A549 (cell line): ENCODE data around the gene SRRD. TPM values are rescaled to one million over a fixed set of nuclear protein-coding genes. Genes with fewer than 3 reads are reported as not detected.
"Not testable (repeated sequence)": the region's sequence is repeated elsewhere in the genome, so short reads cannot be mapped to it uniquely, and the experiment has no call there.

Experiments used
- ATAC-seq, 2 experiments: fragments of 200-7000 bp in 1 of 2; fragments of >200 bp in 1 of 2; cut with Nextera tagmentation in 1 of 2; cut with Tn5 transposase in 1 of 2; 3 replicates each; pipeline versions ENCODE4 v1.8.0 to v1.9.1; 2018 to 2020; ENCODE audit warnings: mild to moderate bottlenecking in 1 of 2, moderate library complexity in 1 of 2
- CTCF ChIA-PET: fragments of 300-600 bp; sonication (Branson Sonifier 250); formaldehyde crosslinking; extraction: SDS; loops from one replicate; lab custom pipeline; 2021; ENCODE audit warnings: antibody characterized with exemption, inconsistent platforms; lab: Yijun Ruan, JAX
- POLR2A ChIA-PET: fragments of 350-600 bp; formaldehyde crosslinking; extraction: SDS; loops from one replicate; lab custom pipeline; 2021; ENCODE audit warnings: antibody characterized with exemption, inconsistent platforms; lab: Yijun Ruan, JAX
- DNase-seq, 2 experiments: peaks; one replicate each; pipeline versions ENCODE4 v3.0.0 to v3.0.0-alpha.2; 2011 to 2016; ENCODE audit warnings: low read depth in 1 of 2, low spot score in 1 of 2
- FAIRE-seq: peaks from 2 replicates; lab custom pipeline; 2011; peaks lifted over from hg19 to GRCh38; lab: Jason Lieb, UNC
- H3K27ac ChIP-seq, 2 experiments: fragments of >200 bp; sonication (Bioruptor Twin); formaldehyde crosslinking; 3 replicates each; pipeline ENCODE4 v1.5.1; 2016 to 2017
- H3K4me1 ChIP-seq: fragments of >200 bp; sonication (Bioruptor Twin); formaldehyde crosslinking; 3 replicates; pipeline ENCODE4 v1.6.1; 2016
- H3K4me2 ChIP-seq: fragments of >200 bp; sonication (Bioruptor Twin); formaldehyde crosslinking; 3 replicates; pipeline ENCODE4 v1.6.1; 2016
- H3K4me3 ChIP-seq: fragments of >200 bp; sonication (Bioruptor Twin); formaldehyde crosslinking; 3 replicates; pipeline ENCODE4 v1.5.1; 2016
- H3K9me3 ChIP-seq: fragments of >200 bp; sonication (Bioruptor Twin); formaldehyde crosslinking; 3 replicates; pipeline ENCODE4 v1.6.1; 2016
- CBX2 ChIP-seq: fragments of 200-600 bp; sonication (generic); IDR thresholded peaks from 2 replicates; pipeline ENCODE4 v1.6.1; 2016; ENCODE audit warnings: low read depth, mild to moderate bottlenecking, borderline replicate concordance
- CEBPB ChIP-seq, 2 experiments: fragments of >200 bp in 1 of 2; sonication (Bioruptor Twin) in 1 of 2; formaldehyde crosslinking in 1 of 2; IDR thresholded peaks; 2 replicates each; pipeline ENCODE4 v1.6.1; 2012 to 2016
- CHD2 ChIP-seq: fragments of 150-350 bp; IDR thresholded peaks from 2 replicates; pipeline ENCODE4 v1.6.1; 2014; ENCODE audit warnings: low read length; ENCODE audit not compliant: partially characterized antibody
- EHMT2 ChIP-seq: fragments of 200-600 bp; sonication (generic); IDR thresholded peaks from 2 replicates; pipeline ENCODE4 v1.6.1; 2016; ENCODE audit warnings: antibody characterized with exemption, low read depth, mild to moderate bottlenecking, moderate library complexity
- KDM1A ChIP-seq: fragments of 200-600 bp; sonication (generic); IDR thresholded peaks from 2 replicates; pipeline ENCODE4 v1.6.1; 2016; ENCODE audit warnings: low read depth, mild to moderate bottlenecking
- MAZ ChIP-seq: fragments of 150-350 bp; IDR thresholded peaks from 2 replicates; pipeline ENCODE4 v1.6.1; 2014; ENCODE audit warnings: antibody characterized with exemption, low read depth, low read length, borderline replicate concordance
- MYC ChIP-seq: IDR thresholded peaks from 2 replicates; pipeline ENCODE4 v1.6.1; 2012; ENCODE audit warnings: mild to moderate bottlenecking, inconsistent platforms, low read length, improper control_type of control experiment, borderline replicate concordance
- NFE2L2 ChIP-seq: fragments of 150-350 bp; conservative IDR thresholded peaks from 2 replicates; pipeline ENCODE4 v1.6.1; 2014; ENCODE audit warnings: low read length
- POLR2A ChIP-seq: IDR thresholded peaks from 2 replicates; pipeline ENCODE4 v1.6.1; 2012; ENCODE audit warnings: mild to moderate bottlenecking, low read length
- REST ChIP-seq: fragments of 200-600 bp; sonication (generic); IDR thresholded peaks from 2 replicates; pipeline ENCODE4 v1.6.1; 2016; ENCODE audit warnings: antibody characterized with exemption, mild to moderate bottlenecking, moderate library complexity
- USF2 ChIP-seq: fragments of 450-650 bp; IDR thresholded peaks from 2 replicates; pipeline ENCODE4 v1.6.1; 2014; ENCODE audit warnings: antibody characterized with exemption
- ZFP36 ChIP-seq: fragments of 450-650 bp; IDR thresholded peaks from 2 replicates; pipeline ENCODE4 v1.6.1; 2014; ENCODE audit warnings: borderline replicate concordance; ENCODE audit not compliant: partially characterized antibody
- WGBS: methylation state at CpG from one replicate; pipeline ENCODE4 v1.1.6; 2017; ENCODE audit errors: missing lambda C conversion rate; 5-methylcytosine and 5-hydroxymethylcytosine counted together
- polyA plus RNA-seq, 4 experiments: library from polyadenylated mRNA; depleted of rRNA in 3 of 4; stranded (reverse); fragments of >200 nt; fragmentation: RNase III in 1 of 4; extraction: RNeasy Plus Mini Kit Qiagen cat#74134 plus additional on column Dnase treatment in 1 of 4; gene quantifications; 2 replicates in 3 of 4; 3 replicates in 1 of 4; pipeline ENCODE4 v1.2.3, GENCODE V29; 2011 to 2017
- TF ChIP-seq, protein P1 (sequence below): IDR thresholded peaks from 2 replicates; pipeline ENCODE4 v1.6.1; 2012; ENCODE audit warnings: low read depth, borderline replicate concordance

SRRD gene
- polyA plus RNA-seq, 2 of the 4 experiments (the other 2 are of a cell fraction), result 14.1 to 36.4 TPM

- H3K4me2 ChIP-seq, result no peak overlapping the region
- 82% methylated on average over 10 of the region's 11 CpGs for WGBS
- no peak overlapping the region for H3K4me3 ChIP-seq
- ChIA-PET CTCF (interaction anchor here (0.6 to 2.1 kb wide), 2 partner anchors 23 to 103 kb away, joined by 4 to 7 read pairs; no protein-coding TSS in a partner anchor), POLR2A (no interaction called here)
- no peak for DNase-seq
- ATAC-seq, result no peak
- TF ChIP-seq MAZ, result no peak
- TF ChIP-seq CHD2, result no peak
- TF ChIP-seq ZFP36, result no peak
- no peak for TF ChIP-seq CEBPB (IDR thresholded peaks at IDR 0.05)
- no peak for TF ChIP-seq MYC
- TF ChIP-seq CBX2, result no peak
- TF ChIP-seq USF2, result no peak
- TF ChIP-seq REST, result no peak
- no peaks in the 10 kb centered on the region for H3K9me3 ChIP-seq
- H3K4me1 ChIP-seq, result no peaks in the 10 kb centered on the region
- FAIRE-seq, result no peak
- no peak overlapping the region for H3K27ac ChIP-seq
Measured at GRCh38 chr22:26436903-26437515, 46.7 kb upstream of the SRRD start.

GRCh38 chr22:26437694-26438392, 45.8 kb upstream of the SRRD start:
- POLR2A ChIA-PET, result no interaction called here

DNA sequence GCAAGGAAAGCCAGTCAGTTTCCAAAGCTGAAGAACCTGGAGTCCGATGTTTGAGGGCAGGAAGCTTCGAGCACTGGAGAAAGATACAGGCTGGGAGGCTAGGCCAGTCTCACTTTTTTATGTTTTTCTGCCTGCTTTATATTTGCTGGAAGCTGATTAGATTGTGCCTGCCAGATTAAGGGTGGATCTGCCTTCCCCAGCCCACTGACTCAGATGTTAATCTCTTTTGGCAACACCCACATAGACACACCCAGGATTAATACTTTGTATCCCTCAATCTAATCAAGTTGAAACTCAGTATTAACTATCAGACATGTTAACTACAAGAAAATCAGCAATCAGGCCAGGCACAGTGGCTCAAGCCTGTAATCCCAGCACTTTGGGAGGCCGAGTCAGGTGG, 44.9 kb upstream of the SRRD start:
- H3K4me2 ChIP-seq, H3K4me1 ChIP-seq, H3K27ac ChIP-seq, POLR2A ChIA-PET, DNase-seq, FAIRE-seq, H3K9me3 ChIP-seq, ATAC-seq, H3K4me3 ChIP-seq: not testable (repeated sequence)
- CTCF ChIA-PET, result interaction anchor here (1.0 to 2.1 kb wide), 4 partner anchors 14 to 23 kb away, joined by 3 to 7 read pairs (median 4); no protein-coding TSS in a partner anchor
- WGBS, result 91% methylated on average over 3 of the region's 3 CpGs

More at GRCh38 chr22:26437694-26438392, 45.8 kb upstream of the SRRD start:
- Histone ChIP-seq H3K4me1 (no peaks in the 10 kb centered on the region), H3K4me3 (no peak overlapping the region), H3K9me3 (no peaks in the 10 kb centered on the region), H3K27ac (no peak overlapping the region), H3K4me2 (no peak overlapping the region)
- TF ChIP-seq, protein P1, sequence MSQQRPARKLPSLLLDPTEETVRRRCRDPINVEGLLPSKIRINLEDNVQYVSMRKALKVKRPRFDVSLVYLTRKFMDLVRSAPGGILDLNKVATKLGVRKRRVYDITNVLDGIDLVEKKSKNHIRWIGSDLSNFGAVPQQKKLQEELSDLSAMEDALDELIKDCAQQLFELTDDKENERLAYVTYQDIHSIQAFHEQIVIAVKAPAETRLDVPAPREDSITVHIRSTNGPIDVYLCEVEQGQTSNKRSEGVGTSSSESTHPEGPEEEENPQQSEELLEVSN, result no peak
- TF ChIP-seq EHMT2 (no peak), NFE2L2 (no peak), KDM1A (no peak), POLR2A (no peak)
- DNase-seq, result no peak
- no peak for FAIRE-seq
- no peak for ATAC-seq
- CTCF ChIA-PET, result interaction anchor here (0.6 to 2.1 kb wide), 4 partner anchors 15 to 102 kb away, joined by 3 to 7 read pairs (median 4); no protein-coding TSS in a partner anchor
- WGBS, result 87% methylated on average over 13 of the region's 14 CpGs
